ENCODE measurements around the gene HJV. TPM values are rescaled to one million over a fixed set of nuclear protein-coding genes. Genes with fewer than 3 reads are reported as not detected.

The HJV gene
- total and polyA plus RNA-seq, 2 of the 13 experiments (the other 11 are each of a cell fraction or from before 2014, with no cell fraction given) = 0.18 TPM; not detected in 1

GRCh38 chr1:146049866-146050651, 28.5 kb upstream of the HJV start (continued):
- TF ChIP-seq ZNF687 (CRISPR knock-in tag; IDR thresholded peaks at IDR 0.05) (peak; percentile 31; the same call in 1 of the 2 replicates), HNF1A (IDR thresholded peaks at IDR 0.05; ENCODE audit: low read depth) (peak; percentile 80), HNF1A (CRISPR knock-in tag; IDR thresholded peaks at IDR 0.05; ENCODE audit: borderline replicate concordance) (peak; percentile 59; the same call in 1 of the 2 replicates)
- TF ChIP-seq, protein P1, sequence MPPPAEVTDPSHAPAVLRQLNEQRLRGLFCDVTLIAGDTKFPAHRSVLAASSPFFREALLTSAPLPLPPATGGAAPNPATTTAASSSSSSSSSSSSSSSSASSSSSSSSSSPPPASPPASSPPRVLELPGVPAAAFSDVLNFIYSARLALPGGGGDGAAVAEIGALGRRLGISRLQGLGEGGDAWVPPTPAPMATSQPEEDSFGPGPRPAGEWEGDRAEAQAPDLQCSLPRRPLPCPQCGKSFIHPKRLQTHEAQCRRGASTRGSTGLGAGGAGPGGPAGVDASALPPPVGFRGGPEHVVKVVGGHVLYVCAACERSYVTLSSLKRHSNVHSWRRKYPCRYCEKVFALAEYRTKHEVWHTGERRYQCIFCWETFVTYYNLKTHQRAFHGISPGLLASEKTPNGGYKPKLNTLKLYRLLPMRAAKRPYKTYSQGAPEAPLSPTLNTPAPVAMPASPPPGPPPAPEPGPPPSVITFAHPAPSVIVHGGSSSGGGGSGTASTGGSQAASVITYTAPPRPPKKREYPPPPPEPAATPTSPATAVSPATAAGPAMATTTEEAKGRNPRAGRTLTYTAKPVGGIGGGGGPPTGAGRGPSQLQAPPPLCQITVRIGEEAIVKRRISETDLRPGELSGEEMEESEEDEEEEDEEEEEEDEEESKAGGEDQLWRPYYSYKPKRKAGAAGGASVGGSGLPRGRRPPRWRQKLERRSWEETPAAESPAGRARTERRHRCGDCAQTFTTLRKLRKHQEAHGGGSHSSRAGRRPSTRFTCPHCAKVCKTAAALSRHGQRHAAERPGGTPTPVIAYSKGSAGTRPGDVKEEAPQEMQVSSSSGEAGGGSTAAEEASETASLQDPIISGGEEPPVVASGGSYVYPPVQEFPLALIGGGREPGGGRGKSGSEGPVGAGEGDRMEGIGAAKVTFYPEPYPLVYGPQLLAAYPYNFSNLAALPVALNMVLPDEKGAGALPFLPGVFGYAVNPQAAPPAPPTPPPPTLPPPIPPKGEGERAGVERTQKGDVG (CRISPR knock-in tag; IDR thresholded peaks at IDR 0.05; ENCODE audit: borderline replicate concordance) = peak; percentile 80; the same call in 1 of the 2 replicates
